Pancreas (tissue), 10 donors: Measurements from ENCODE around the gene APP. TPM values are rescaled to one million over a fixed set of nuclear protein-coding genes. Genes with fewer than 3 reads are reported as not detected.
A peak's percentile ranks its signal among the peaks of the same experiment; 100 is the strongest.

Experiments
- ATAC-seq, 4 donors: fragments of 200-7000 bp; cut with Tn5 transposase; one replicate each; pipeline versions ENCODE4 v1.8.0 to v1.9.1; 2020; ENCODE audit warnings: mild to moderate bottlenecking in 4 of 4, moderate library complexity in 4 of 4
- DNase-seq, 6 donors: peaks; one replicate each; pipeline ENCODE4 v3.0.0-alpha.2; 2020
- FAIRE-seq: peaks from 2 replicates; lab custom pipeline; 2012; peaks lifted over from hg19 to GRCh38; lab: Jason Lieb, UNC
- H3K27ac ChIP-seq, 4 donors: fragments of 200-600 bp; sonication (generic); 1 replicate in 3 of 4; 2 replicates in 1 of 4; pipeline versions ENCODE4 v1.5.0 to v1.8.0; 2020
- H3K27me3 ChIP-seq, 4 donors: fragments of 200-600 bp; one replicate each; pipeline ENCODE4 v1.8.0; 2021
- H3K36me3 ChIP-seq, 3 donors: fragments of 200-600 bp; sonication (generic) in 1 of 3; one replicate each; pipeline versions ENCODE4 v1.5.0 to v1.8.0; 2020 to 2021
- H3K4me1 ChIP-seq, 3 donors: fragments of 200-600 bp; one replicate each; pipeline ENCODE4 v1.8.0; 2021
- H3K4me3 ChIP-seq, 4 donors: fragments of 200-600 bp; sonication (generic) in 2 of 4; one replicate each; pipeline versions ENCODE4 v1.5.0 to v1.8.0; 2020 to 2021
- H3K9me3 ChIP-seq, 4 donors: fragments of 200-600 bp; one replicate each; pipeline ENCODE4 v1.8.0; 2021
- WGBS, 2 donors: extraction: QIAGEN DNeasy Blood & Tissue Kit; methylation state at CpG; one replicate each; pipeline ENCODE4 v1.1.7; 2013; 5-methylcytosine and 5-hydroxymethylcytosine counted together
- intact Hi-C, 3 donors: fragments of 100-400 bp; cut with DNase I; formaldehyde crosslinking; loops; one replicate each; pipeline versions ENCODE4 v1.11.1 to v1.14.2; 2022
- polyA plus RNA-seq, 2 donors: library from polyadenylated mRNA; stranded (reverse); fragments of 200-250 nt; gene quantifications; one replicate each; pipeline ENCODE4 v1.2.3, GENCODE V29; 2013
- total RNA-seq, 6 donors: library from RNA; stranded (reverse); fragmentation: NEBNext Ultra II Directional in 4 of 6; extraction: Animal tissue kit (Norgen Biotek cat#: 25700) in 4 of 6; gene quantifications; one replicate each; pipeline versions ENCODE4 v1.2.1 to v1.2.4, GENCODE V29; 2021 to 2023
- TF ChIP-seq, protein P1 (sequence below), 4 donors: fragments of 200-600 bp; sonication (generic) in 3 of 4; IDR thresholded peaks; one replicate each; pipeline versions ENCODE4 v1.5.0 to v1.8.0; 2021; ENCODE audit warnings: antibody characterized with exemption in 4 of 4
- donor health status: healthy with polysubstance abuse.
- donor health status: DM: no; HTN: no; CAD: no; lungs with moderate emphysema.
- donor health status: DM: no; HTN: no; CAD: no.
- donor health status: control.
- donor health status: control.
- donor health status: Bipolar disorder and iron deficiency.
- donor health status: DM: yes; HTN: yes; CAD: no.
- donor health status: DM: no; HTN: no; CAD: no.
- donor health status: DM: no; HTN: no; CAD: no.
- donor health status: DM: yes; HTN: yes; CAD: no.

APP gene
- total and polyA plus RNA-seq, 8 donors = 50.7 to 372 (median 165) TPM

DNA sequence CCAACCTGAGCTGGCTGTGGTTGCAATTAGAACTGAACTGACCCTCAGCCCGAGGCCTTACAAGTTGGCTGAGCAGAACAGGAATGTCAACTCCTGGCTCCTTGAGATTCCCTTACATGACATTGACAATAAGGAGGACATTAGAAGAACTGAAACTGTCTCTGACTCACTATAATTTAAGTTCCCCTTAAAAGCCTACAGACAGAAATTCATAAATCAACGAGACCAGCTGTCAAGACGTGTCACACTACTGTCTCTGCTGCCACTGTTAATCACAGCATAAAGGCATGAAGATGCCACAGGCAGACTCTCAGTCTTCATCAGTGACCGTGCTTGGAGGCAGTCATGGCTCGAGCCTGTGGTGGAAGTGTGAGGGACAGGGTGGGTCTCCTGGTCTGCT lies 267.0 kb downstream of the APP start:
- TF ChIP-seq, protein P1, sequence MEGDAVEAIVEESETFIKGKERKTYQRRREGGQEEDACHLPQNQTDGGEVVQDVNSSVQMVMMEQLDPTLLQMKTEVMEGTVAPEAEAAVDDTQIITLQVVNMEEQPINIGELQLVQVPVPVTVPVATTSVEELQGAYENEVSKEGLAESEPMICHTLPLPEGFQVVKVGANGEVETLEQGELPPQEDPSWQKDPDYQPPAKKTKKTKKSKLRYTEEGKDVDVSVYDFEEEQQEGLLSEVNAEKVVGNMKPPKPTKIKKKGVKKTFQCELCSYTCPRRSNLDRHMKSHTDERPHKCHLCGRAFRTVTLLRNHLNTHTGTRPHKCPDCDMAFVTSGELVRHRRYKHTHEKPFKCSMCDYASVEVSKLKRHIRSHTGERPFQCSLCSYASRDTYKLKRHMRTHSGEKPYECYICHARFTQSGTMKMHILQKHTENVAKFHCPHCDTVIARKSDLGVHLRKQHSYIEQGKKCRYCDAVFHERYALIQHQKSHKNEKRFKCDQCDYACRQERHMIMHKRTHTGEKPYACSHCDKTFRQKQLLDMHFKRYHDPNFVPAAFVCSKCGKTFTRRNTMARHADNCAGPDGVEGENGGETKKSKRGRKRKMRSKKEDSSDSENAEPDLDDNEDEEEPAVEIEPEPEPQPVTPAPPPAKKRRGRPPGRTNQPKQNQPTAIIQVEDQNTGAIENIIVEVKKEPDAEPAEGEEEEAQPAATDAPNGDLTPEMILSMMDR (IDR thresholded peaks at IDR 0.05) = no peak
- ATAC-seq (peak in 2 of 4 donors; percentile 26 to 47), DNase-seq (no peak), FAIRE-seq (no peak)
- peaks cover 0 to 11% (median 3%) of the 10 kb centered on the region in 3 donors for H3K4me1 ChIP-seq
- no peaks in the 10 kb centered on the region for H3K9me3 ChIP-seq
- WGBS, 2 donors = 89 to 92% methylated on average over 5 of the region's 5 CpGs
- H3K36me3 ChIP-seq = peaks cover 0 to 6% (median 0%) of the 10 kb centered on the region in 3 donors
- intact Hi-C loops = no loop called here
- no peak overlapping the region for H3K27ac ChIP-seq
- H3K27me3 ChIP-seq = no peaks in the 10 kb centered on the region
- no peak overlapping the region for H3K4me3 ChIP-seq

DNA sequence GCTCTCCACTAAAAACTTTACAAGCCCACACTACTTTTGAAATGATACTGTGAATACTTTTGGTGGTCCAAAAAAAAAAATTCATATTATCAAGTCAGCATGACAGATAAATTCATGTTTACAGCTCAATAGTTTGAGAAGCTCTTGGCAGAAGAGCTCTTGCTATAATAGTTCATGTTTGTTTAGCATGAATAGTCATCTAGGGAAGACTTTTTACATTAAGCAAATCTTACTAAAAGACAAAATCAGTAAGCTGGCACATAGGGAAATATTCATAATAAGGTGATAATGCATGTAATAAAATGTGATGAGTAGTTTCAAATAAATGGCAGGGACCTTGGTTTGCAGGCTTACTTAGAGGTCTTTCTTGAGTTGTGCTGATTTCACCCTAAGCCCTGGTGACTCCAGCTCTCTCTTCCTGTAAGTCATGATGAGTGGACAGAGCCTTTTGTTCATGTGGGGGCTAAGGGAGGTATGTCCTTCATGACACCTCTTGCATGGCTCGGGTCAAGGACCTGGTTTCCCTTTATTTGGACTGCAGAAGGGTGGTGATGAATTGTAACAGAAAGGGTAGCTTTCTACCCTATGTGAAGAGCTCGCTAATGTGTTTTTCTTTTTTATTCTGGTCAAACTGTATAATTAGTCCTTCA lies 269.1 kb downstream of the APP start:
- WGBS, 2 donors = 67 to 71% methylated on average over 2 of the region's 2 CpGs
- ATAC-seq (no peak), FAIRE-seq (no peak), DNase-seq (no peak)
- Histone ChIP-seq H3K36me3 (peaks cover 0 to 13% (median 0%) of the 10 kb centered on the region in 3 donors), H3K4me3 (no peak overlapping the region), H3K9me3 (no peaks in the 10 kb centered on the region), H3K4me1 (no peaks in the 10 kb centered on the region), H3K27ac (no peak overlapping the region), H3K27me3 (no peaks in the 10 kb centered on the region)
- intact Hi-C loops = no loop called here
- TF ChIP-seq, protein P1 (IDR thresholded peaks at IDR 0.05) = no peak

DNA sequence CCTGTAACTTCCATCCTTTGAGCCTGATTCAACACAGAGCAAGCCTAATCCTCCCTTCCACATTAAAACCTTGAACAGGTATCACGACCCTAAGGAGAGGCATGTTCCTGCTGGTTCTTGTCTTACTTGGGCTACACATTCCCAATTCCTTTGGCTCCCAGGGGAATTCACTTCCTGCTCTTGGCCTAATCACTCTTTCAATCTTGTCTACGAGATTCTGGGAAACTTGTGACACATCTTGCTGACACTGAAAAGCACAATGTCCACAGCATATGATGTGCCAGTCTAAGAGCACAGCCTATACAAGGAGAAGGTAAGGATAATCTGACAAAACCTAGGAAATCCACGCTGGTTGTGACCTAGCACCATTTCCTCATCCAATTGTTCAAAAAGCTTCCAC lies 271.9 kb downstream of the APP start:
- H3K9me3 ChIP-seq = no peaks in the 10 kb centered on the region
- WGBS, 2 donors = 79 to 84% methylated on average over 3 of the region's 3 CpGs
- FAIRE-seq = no peak
- no peak overlapping the region for H3K4me3 ChIP-seq
- H3K27ac ChIP-seq = no peak overlapping the region
- ATAC-seq = no peak
- peaks cover 0 to 9% (median 0%) of the 10 kb centered on the region in 3 donors for H3K36me3 ChIP-seq
- no peak for DNase-seq
- H3K27me3 ChIP-seq = no peaks in the 10 kb centered on the region
- intact Hi-C loops = loop anchor here in 1 of 3 donors (5.0 kb wide), 1 partner anchor 274 kb away; the partner anchor contains the start of gene APP
- TF ChIP-seq, protein P1 (IDR thresholded peaks at IDR 0.05) = no peak
- H3K4me1 ChIP-seq = no peaks in the 10 kb centered on the region

DNA sequence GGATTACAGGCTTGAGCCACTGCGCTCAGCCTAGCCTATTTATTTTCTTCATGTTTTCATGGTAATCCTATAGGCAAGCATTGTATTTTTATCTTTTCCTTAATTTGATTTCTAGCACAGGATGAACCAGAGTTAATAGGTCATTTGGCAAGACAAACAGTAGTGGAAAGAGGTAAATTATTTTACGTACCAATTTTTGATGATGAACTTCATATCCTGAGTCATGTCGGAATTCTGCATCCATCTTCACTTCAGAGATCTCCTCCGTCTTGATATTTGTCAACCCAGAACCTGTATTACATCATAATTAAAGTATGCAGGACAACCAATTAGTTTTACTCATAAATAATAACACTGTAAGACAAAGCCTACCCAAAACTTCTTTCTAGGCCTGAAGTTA lies 273.2 kb downstream of the APP start:
- no peak for DNase-seq
- Histone ChIP-seq H3K4me3 (no peak overlapping the region), H3K27me3 (no peaks in the 10 kb centered on the region), H3K27ac (no peak overlapping the region), H3K9me3 (no peaks in the 10 kb centered on the region), H3K4me1 (no peaks in the 10 kb centered on the region), H3K36me3 (peaks cover 0 to 7% (median 0%) of the 10 kb centered on the region in 3 donors)
- 85 to 89% methylated on average over 4 of the region's 4 CpGs for WGBS, 2 donors
- no peak for FAIRE-seq
- ATAC-seq = no peak
- TF ChIP-seq, protein P1 (IDR thresholded peaks at IDR 0.05) = no peak
- intact Hi-C loops = loop anchor here in 1 of 3 donors (5.0 kb wide), 1 partner anchor 275 kb away; the partner anchor contains the start of gene APP

DNA sequence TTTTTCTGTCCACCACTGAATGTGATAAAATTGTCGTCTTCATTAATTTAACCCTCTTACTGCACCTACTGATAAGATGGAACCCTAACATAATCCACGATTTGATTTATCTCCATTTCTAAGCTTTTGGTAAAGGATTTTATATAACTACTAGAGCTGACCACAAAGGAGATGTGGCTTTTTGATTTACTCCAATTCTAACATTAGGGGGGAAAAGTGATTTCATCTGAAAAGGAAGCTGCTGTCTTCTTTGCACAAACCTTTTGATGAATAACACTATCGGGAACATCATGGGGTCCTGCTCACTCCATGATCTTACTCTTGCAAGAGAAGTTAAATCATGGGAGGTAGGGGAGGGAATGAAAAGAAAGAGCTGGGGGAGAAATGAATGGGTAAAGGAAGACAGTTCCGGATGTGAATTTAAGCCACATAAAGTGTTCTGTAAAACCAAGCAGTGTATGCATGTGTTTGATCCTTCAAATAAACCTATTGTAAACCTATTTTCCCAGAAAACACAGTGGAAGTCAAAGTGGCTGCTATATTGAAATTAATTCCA lies 274.0 kb downstream of the APP start:
- Histone ChIP-seq H3K9me3 (no peaks in the 10 kb centered on the region), H3K4me3 (no peak overlapping the region), H3K27me3 (no peaks in the 10 kb centered on the region), H3K4me1 (no peaks in the 10 kb centered on the region), H3K36me3 (peaks cover 0 to 7% (median 0%) of the 10 kb centered on the region in 3 donors), H3K27ac (no peak overlapping the region)
- TF ChIP-seq, protein P1 (IDR thresholded peaks at IDR 0.05) = no peak
- ATAC-seq (no peak), FAIRE-seq (no peak), DNase-seq (no peak)
- intact Hi-C loops = loop anchor here in 1 of 3 donors (5.0 kb wide), 1 partner anchor 276 kb away; the partner anchor contains the start of gene APP
- WGBS, 2 donors = 59 to 66% methylated on average over 4 of the region's 4 CpGs
